Fibroblast of mammary gland (primary cell): ENCODE measurements around the gene NMUR2.

Experiments used
- DNase-seq: peaks from one replicate; pipeline ENCODE4 v3.0.0-alpha.2; 2010; ENCODE audit warnings: low read depth
- H3K4me3 ChIP-seq: 2 replicates; pipeline ENCODE4 v1.5.1; 2011; ENCODE audit warnings: low read depth, mild to moderate bottlenecking, low read length, moderate library complexity; ENCODE audit not compliant: control insufficient read depth
- CTCF ChIP-seq: conservative IDR thresholded peaks from 2 replicates; pipeline ENCODE4 v1.5.1; 2011; ENCODE audit warnings: low read depth, low read length, inconsistent platforms; ENCODE audit not compliant: control insufficient read depth, insufficient read depth

Gene NMUR2

DNA sequence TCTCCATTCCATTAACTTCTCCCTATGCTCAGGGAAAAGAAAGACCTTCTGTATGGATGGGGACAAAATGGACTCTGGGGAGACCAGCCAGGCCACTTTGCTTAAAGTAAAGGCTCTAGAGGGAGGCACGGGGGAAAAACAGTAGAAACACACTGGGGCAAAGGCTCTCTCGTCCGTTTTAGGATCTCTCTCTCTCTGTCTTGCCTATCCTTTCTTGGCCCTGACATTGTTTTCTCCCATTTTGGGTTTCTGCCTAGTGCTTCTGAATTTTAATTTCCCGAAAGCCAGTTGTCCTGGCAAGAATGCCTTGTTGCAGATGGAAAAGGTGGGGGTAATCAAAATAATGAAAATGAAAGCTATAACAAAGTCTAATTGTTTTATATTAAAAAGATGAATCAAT lies 28.2 kb downstream of the NMUR2 start:
- no peak for TF ChIP-seq CTCF
- no peak for DNase-seq
- no peak overlapping the region for H3K4me3 ChIP-seq

DNA sequence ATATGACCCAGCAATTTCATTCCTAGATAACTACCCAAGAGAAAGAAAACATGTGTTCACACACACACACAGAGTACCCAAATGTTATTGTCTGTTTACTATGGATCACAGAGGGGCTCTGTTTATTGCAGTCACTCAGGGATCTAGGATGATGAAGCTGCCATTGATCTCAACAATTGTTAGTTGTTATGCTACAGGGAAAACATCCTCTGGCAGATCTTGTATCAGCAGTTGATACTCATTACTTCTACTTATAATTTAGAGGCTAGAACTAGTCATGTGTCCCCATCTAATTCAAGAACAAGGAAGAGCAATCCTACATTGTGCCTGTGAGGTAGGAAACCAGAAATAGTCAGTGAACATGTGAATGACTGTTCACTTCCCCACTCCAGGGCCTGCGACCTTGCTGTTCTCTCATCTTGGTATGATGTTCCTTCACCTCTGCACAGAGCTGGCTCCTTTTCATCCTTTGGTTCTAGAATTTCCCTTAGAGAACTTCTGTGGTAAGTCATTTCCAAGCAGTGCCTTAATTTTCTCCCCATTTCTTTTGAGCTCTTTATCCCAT lies 30.3 kb downstream of the NMUR2 start:
- H3K4me3 ChIP-seq, result no peak overlapping the region
- no peak for TF ChIP-seq CTCF
- no peak for DNase-seq

- DNase-seq, result no peak
- no peak for TF ChIP-seq CTCF
Observed at GRCh38 chr5:152372875-152373274, 32.2 kb downstream of the NMUR2 start.

GRCh38 chr5:152369298-152369697 lies 35.8 kb downstream of the NMUR2 start:
- no peak overlapping the region for H3K4me3 ChIP-seq
- no peak for DNase-seq
- no peak for TF ChIP-seq CTCF

More at GRCh38 chr5:152372875-152373274, 32.2 kb downstream of the NMUR2 start:
- no peak overlapping the region for H3K4me3 ChIP-seq

- TF ChIP-seq CTCF, result no peak
- no peak overlapping the region for H3K4me3 ChIP-seq
- no peak for DNase-seq
Observed at GRCh38 chr5:152367554-152367953, 37.5 kb downstream of the NMUR2 start.

- H3K4me3 ChIP-seq, result no peak overlapping the region
- DNase-seq, result no peak
- TF ChIP-seq CTCF, result no peak
Observed at GRCh38 chr5:152366716-152367115, 38.4 kb downstream of the NMUR2 start.

- no peak overlapping the region for H3K4me3 ChIP-seq
- DNase-seq, result no peak
- TF ChIP-seq CTCF, result no peak
Observed at GRCh38 chr5:152364899-152365298, 40.2 kb downstream of the NMUR2 start.
